Left colon (tissue), 2 donors: ENCODE measurements around the gene TAOK1. TPM values are rescaled to one million over a fixed set of nuclear protein-coding genes. Genes with fewer than 3 reads are reported as not detected.
A peak's percentile ranks its signal among the peaks of the same experiment; 100 is the strongest.

ENCODE experiments used
- ATAC-seq: fragments of 200-7000 bp; cut with Tn5 transposase; one replicate; pipeline ENCODE4 v1.9.1; 2020; ENCODE audit warnings: mild to moderate bottlenecking, moderate library complexity
- DNase-seq, 2 donors: peaks; one replicate each; pipeline ENCODE4 v3.0.0-alpha.2; 2020
- intact Hi-C, 2 donors: fragments of 100-400 bp; cut with DNase I in 1 of 2; cut with micrococcal nuclease in 1 of 2; formaldehyde crosslinking; loops; one replicate each; pipeline versions ENCODE4 v1.11.2 to v1.14.0; 2022; cut with DNase I, micrococcal nuclease
- total RNA-seq, 2 donors: library from RNA; stranded (reverse); fragmentation: NEBNext Ultra II Directional; extraction: Animal tissue kit (Norgen Biotek cat#: 25700); gene quantifications; one replicate each; pipeline ENCODE4 v1.2.1, GENCODE V29; 2021
- donor health status: DM: no; HTN: no; CAD: no.
- donor health status: DM: yes; HTN: yes; CAD: no.

The TAOK1 gene
- total RNA-seq, 2 donors from 2014 or later: 50.6 to 54.9 TPM

GRCh38 chr17:29563816-29564215 is 173.7 kb downstream of the TAOK1 start:
- no peak for ATAC-seq
- intact Hi-C loops: no loop called here
- DNase-seq: no peak

- ATAC-seq (peak; percentile 35), DNase-seq (peak in 1 of 2 donors; percentile 79)
- intact Hi-C loops: no loop called here
Observed at GRCh38 chr17:29565643-29566472, 175.7 kb downstream of the TAOK1 start.

GRCh38 chr17:29566473-29567303 is 176.5 kb downstream of the TAOK1 start, which contains the start of gene ABHD15:
TSS of gene ABHD15 (minus strand) at chr17:29567037. CDS start at chr17:29566966, 71 bp downstream.
- DNase-seq (peak; percentile 77 to 83), ATAC-seq (peak; percentile 61)
- intact Hi-C loops: no loop called here

GRCh38 chr17:29567304-29567553 is 177.1 kb downstream of the TAOK1 start:
- DNase-seq (no peak), ATAC-seq (peak; percentile 21)
- intact Hi-C loops: no loop called here

GRCh38 chr17:29567554-29568330 is 177.6 kb downstream of the TAOK1 start:
- DNase-seq (peak; percentile 79 to 82), ATAC-seq (peak; percentile 47)

GRCh38 chr17:29568331-29569244 is 178.4 kb downstream of the TAOK1 start, which contains the start of gene TP53I13:
TSS of gene TP53I13 (plus strand) at chr17:29568701. CDS start at chr17:29568759, 58 bp downstream.
- DNase-seq (peak; percentile 90 to 94), ATAC-seq (peak; percentile 55)
- intact Hi-C loops: no loop called here

More at GRCh38 chr17:29567554-29568330, 177.6 kb downstream of the TAOK1 start:
- intact Hi-C loops: no loop called here

- DNase-seq (peak in 1 of 2 donors; percentile 6), ATAC-seq (no peak)
- intact Hi-C loops: no loop called here
Observed at GRCh38 chr17:29569245-29569950, 179.2 kb downstream of the TAOK1 start.

GRCh38 chr17:29570521-29570920 is 180.4 kb downstream of the TAOK1 start:
- ATAC-seq: no peak
- intact Hi-C loops: no loop called here
- peak in 1 of 2 donors; percentile 26 for DNase-seq

GRCh38 chr17:29571486-29571882 is 181.3 kb downstream of the TAOK1 start:
- DNase-seq: peak in 1 of 2 donors; percentile 4
- intact Hi-C loops: no loop called here
- no peak for ATAC-seq

- no peak for ATAC-seq
- intact Hi-C loops: no loop called here
- peak in 1 of 2 donors; percentile 17 for DNase-seq
Observed at GRCh38 chr17:29571883-29572681, 181.9 kb downstream of the TAOK1 start.

- DNase-seq (peak in 1 of 2 donors; percentile 53), ATAC-seq (no peak)
- intact Hi-C loops: no loop called here
Observed at GRCh38 chr17:29572691-29573557, 182.8 kb downstream of the TAOK1 start.

- intact Hi-C loops: no loop called here
- DNase-seq: peak in 1 of 2 donors; percentile 11
- no peak for ATAC-seq
Observed at GRCh38 chr17:29573558-29573869, 183.4 kb downstream of the TAOK1 start.

GRCh38 chr17:29573871-29574731 is 183.9 kb downstream of the TAOK1 start:
- intact Hi-C loops: no loop called here
- DNase-seq (peak in 1 of 2 donors; percentile 19), ATAC-seq (no peak)

- intact Hi-C loops: no loop called here
- peak; percentile 89 for ATAC-seq
- DNase-seq: peak; percentile 84 to 86
Observed at GRCh38 chr17:29574732-29575510, 184.8 kb downstream of the TAOK1 start.
